SK-N-SH (cell line): Measurements from ENCODE around the gene GLYAT. TPM values are rescaled to one million over a fixed set of nuclear protein-coding genes. Genes with fewer than 3 reads are reported as not detected.
"Not testable (repeated sequence)": the region's sequence is repeated elsewhere in the genome, so short reads cannot be mapped to it uniquely, and the experiment has no call there.

Experiments used
- CTCF ChIA-PET: fragments of 300-600, 350-600 bp; formaldehyde crosslinking; extraction: SDS; loops from one replicate; lab custom pipeline; 2021; lab: Yijun Ruan, JAX
- POLR2A ChIA-PET: fragments of 350-600 bp; sonication (Branson Sonifier 250); formaldehyde crosslinking; extraction: SDS; loops from one replicate; lab custom pipeline; 2020; ENCODE audit warnings: antibody characterized with exemption, inconsistent platforms; lab: Yijun Ruan, JAX
- DNase-seq: peaks from one replicate; pipeline ENCODE4 v3.0.0; 2012
- H2AFZ ChIP-seq: fragments of 200-600 bp; sonication (generic); 2 replicates; pipeline ENCODE4 v1.8.1; 2016; ENCODE audit warnings: antibody characterized with exemption, mild to moderate bottlenecking, low read depth
- H3F3A ChIP-seq: fragments of 200-600 bp; sonication (generic); replicated peaks from 2 replicates; pipeline ENCODE3; 2016; ENCODE audit warnings: antibody characterized with exemption, mild to moderate bottlenecking; ENCODE audit not compliant: insufficient read depth
- H3K27ac ChIP-seq, 2 experiments: fragments of 200-500 bp in 1 of 2; fragments of 200-600 bp in 1 of 2; sonication (Bioruptor generic) in 1 of 2; sonication (generic), shearing (Covaris generic) in 1 of 2; 2 replicates each; pipeline versions ENCODE4 v1.5.1 to v1.6.1; 2014 to 2016; ENCODE audit warnings: low read depth in 2 of 2, inconsistent platforms in 1 of 2, low read length in 1 of 2, mild to moderate bottlenecking in 1 of 2, mixed read lengths in 1 of 2
- H3K27me3 ChIP-seq: fragments of 200-600 bp; sonication (generic), shearing (Covaris generic); 2 replicates; pipeline ENCODE4 v1.6.1; 2016; ENCODE audit warnings: mixed run types; ENCODE audit not compliant: insufficient read depth
- H3K36me3 ChIP-seq, 2 experiments: fragments of 200-500 bp in 1 of 2; fragments of 200-600 bp in 1 of 2; sonication (Bioruptor generic) in 1 of 2; sonication (generic) in 1 of 2; replicated peaks in 1 of 2; 2 replicates each; pipeline versions ENCODE3 to v1.5.1; 2014 to 2016; ENCODE audit warnings: low read length in 1 of 2, mild to moderate bottlenecking in 1 of 2; ENCODE audit not compliant: insufficient read depth in 2 of 2, control insufficient read depth in 1 of 2
- H3K4me1 ChIP-seq, 2 experiments: fragments of 200-500 bp in 1 of 2; fragments of 200-600 bp in 1 of 2; sonication (Bioruptor generic) in 1 of 2; sonication (generic), shearing (Covaris generic) in 1 of 2; 2 replicates each; pipeline versions ENCODE4 v1.5.1 to v1.6.1; 2014 to 2016; ENCODE audit warnings: low read depth in 1 of 2, low read length in 1 of 2, mixed run types in 1 of 2; ENCODE audit not compliant: insufficient read depth in 2 of 2, control insufficient read depth in 1 of 2
- H3K4me2 ChIP-seq: fragments of 200-600 bp; sonication (generic), shearing (Covaris generic); 2 replicates; pipeline ENCODE4 v1.6.1; 2017; ENCODE audit warnings: mixed run types
- H3K4me3 ChIP-seq, 2 experiments: fragments of 200-500 bp in 1 of 2; fragments of 200-600 bp in 1 of 2; sonication (Bioruptor generic) in 1 of 2; sonication (generic), shearing (Covaris generic) in 1 of 2; 2 replicates each; pipeline versions ENCODE4 v1.5.1 to v1.8.1; 2014 to 2016; ENCODE audit warnings: low read depth in 2 of 2, inconsistent platforms in 1 of 2, low read length in 1 of 2, mild to moderate bottlenecking in 1 of 2, mixed read lengths in 1 of 2, moderate library complexity in 1 of 2
- H3K79me2 ChIP-seq: fragments of 200-600 bp; sonication (generic); 2 replicates; pipeline ENCODE4 v1.8.1; 2017; ENCODE audit warnings: mild to moderate bottlenecking; ENCODE audit not compliant: insufficient read depth
- H3K9ac ChIP-seq: fragments of 200-600 bp; sonication (generic); 2 replicates; pipeline ENCODE4 v1.6.1; 2017; ENCODE audit warnings: mixed run types
- H3K9me2 ChIP-seq: fragments of 200-600 bp; sonication (generic); 2 replicates; pipeline ENCODE4 v1.6.1; 2017; ENCODE audit warnings: mixed run types
- H3K9me3 ChIP-seq: fragments of 200-600 bp; sonication (generic); 2 replicates; pipeline ENCODE4 v1.6.1; 2017; ENCODE audit warnings: mixed run types, mild to moderate bottlenecking, moderate library complexity
- H4K20me1 ChIP-seq: fragments of 200-600 bp; sonication (generic); 2 replicates; pipeline ENCODE4 v1.6.1; 2017; ENCODE audit warnings: mild to moderate bottlenecking, mixed run types; ENCODE audit not compliant: insufficient read depth
- CTCF ChIP-seq: fragments of 200-600 bp; sonication (generic); IDR thresholded peaks from 2 replicates; pipeline ENCODE4 v1.6.1; 2017; ENCODE audit warnings: antibody characterized with exemption, mild to moderate bottlenecking, moderate library complexity
- ELF1 ChIP-seq: IDR thresholded peaks from 2 replicates; pipeline ENCODE4 v1.4.0; 2012
- EZH2phosphoT487 ChIP-seq: fragments of 200-600 bp; sonication (generic); IDR thresholded peaks from 2 replicates; pipeline ENCODE4 v1.6.1; 2017; ENCODE audit warnings: low read depth, mixed run types, mild to moderate bottlenecking, antibody characterized with exemption, moderate library complexity, borderline replicate concordance
- FOXJ3 ChIP-seq: sonication (generic); formaldehyde crosslinking; IDR thresholded peaks from 2 replicates; pipeline ENCODE4 v1.5.1; 2020; ENCODE audit warnings: mild to moderate bottlenecking, missing genetic modification reagents
- FOXM1 ChIP-seq: IDR thresholded peaks from 2 replicates; pipeline ENCODE4 v1.4.0; 2012; ENCODE audit warnings: low read depth, mild to moderate bottlenecking
- GABPA ChIP-seq: IDR thresholded peaks from 2 replicates; pipeline ENCODE4 v1.4.0; 2012; ENCODE audit warnings: low read depth, mild to moderate bottlenecking
- GATA2 ChIP-seq: sonication (generic); formaldehyde crosslinking; IDR thresholded peaks from 2 replicates; pipeline ENCODE4 v1.5.0; 2020; ENCODE audit warnings: mild to moderate bottlenecking, missing genetic modification reagents
- JUND ChIP-seq: IDR thresholded peaks from 2 replicates; pipeline ENCODE4 v1.4.0; 2012
- MEF2A ChIP-seq: IDR thresholded peaks from 2 replicates; pipeline ENCODE4 v1.4.0; 2012; ENCODE audit warnings: low read depth, borderline replicate concordance
- RCOR1 ChIP-seq: fragments of 150-350 bp; IDR thresholded peaks from 2 replicates; pipeline ENCODE4 v1.6.1; 2017; ENCODE audit warnings: antibody characterized with exemption, low read length
- RFX5 ChIP-seq: IDR thresholded peaks from 2 replicates; pipeline ENCODE4 v1.6.1; 2012; ENCODE audit warnings: mild to moderate bottlenecking, improper control_type of control experiment, low read length
- RXRA ChIP-seq: IDR thresholded peaks from 2 replicates; pipeline ENCODE4 v1.4.0; 2012; ENCODE audit warnings: low read depth, mild to moderate bottlenecking, borderline replicate concordance
- SMC3 ChIP-seq: IDR thresholded peaks from 2 replicates; pipeline ENCODE4 v1.6.1; 2012; ENCODE audit warnings: low read depth, low read length, improper control_type of control experiment
- TCF12 ChIP-seq: IDR thresholded peaks from 2 replicates; pipeline ENCODE4 v1.4.0; 2012
- YY1 ChIP-seq: IDR thresholded peaks from 2 replicates; pipeline ENCODE4 v1.4.0; 2012; ENCODE audit warnings: low read depth, mild to moderate bottlenecking
- whole genome bisulfite sequencing: methylation state at CpG from one replicate; pipeline ENCODE4 v1.1.6; 2017; ENCODE audit warnings: low lambda C conversion rate; 5-methylcytosine and 5-hydroxymethylcytosine counted together
- polyA plus RNA-seq, 3 experiments: library from polyadenylated mRNA; depleted of rRNA; stranded (reverse); fragments of >200 nt; gene quantifications; 2 replicates each; pipeline ENCODE4 v1.2.3, GENCODE V29; 2012

The GLYAT gene
- polyA plus RNA-seq, 1 of the 3 experiments (the other 2 are of a cell fraction): not detected

DNA sequence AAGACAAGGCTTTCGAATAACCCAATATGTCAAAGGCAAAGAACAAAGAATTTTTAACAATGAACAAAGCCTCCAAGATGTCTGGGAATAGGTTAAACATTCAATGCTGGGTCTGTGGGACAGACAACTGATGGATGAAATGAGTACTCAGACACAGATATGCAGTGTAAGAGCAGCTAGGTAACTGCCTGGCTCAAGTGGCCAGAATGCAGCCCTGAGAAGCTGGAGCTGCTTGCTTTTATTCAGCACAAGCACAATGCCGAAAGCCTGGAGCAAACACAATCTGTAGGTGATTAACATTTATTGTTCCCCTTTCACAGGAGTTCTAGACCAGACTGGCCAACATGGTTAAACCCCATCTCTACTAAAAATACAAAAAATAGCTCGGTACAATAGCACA, 24.0 kb downstream of the GLYAT start:
- Histone ChIP-seq H3K27me3 (no peaks in the 10 kb centered on the region), H3F3A (no peaks in the 10 kb centered on the region), H3K79me2 (no peaks in the 10 kb centered on the region), H3K4me3 (no peak overlapping the region), H3K27ac (no peak overlapping the region), H3K9ac (no peak overlapping the region), H3K36me3 (no peaks in the 10 kb centered on the region), H3K9me3 (no peaks in the 10 kb centered on the region), H2AFZ (no peak overlapping the region), H3K4me2 (no peak overlapping the region), H4K20me1 (no peaks in the 10 kb centered on the region), H3K4me1 (no peaks in the 10 kb centered on the region; a peak in 1 of 4 replicates), H3K9me2 (no peaks in the 10 kb centered on the region)
- POLR2A ChIA-PET: no interaction called here
- no peak for TF ChIP-seq TCF12
- TF ChIP-seq YY1: no peak
- no peak for TF ChIP-seq FOXM1
- TF ChIP-seq ELF1: no peak
- TF ChIP-seq CTCF: no peak
- TF ChIP-seq GATA2 (CRISPR knock-in tag): no peak
- no peak for TF ChIP-seq GABPA
- no peak for TF ChIP-seq RCOR1
- no peak for TF ChIP-seq FOXJ3 (CRISPR knock-in tag)
- TF ChIP-seq MEF2A: no peak
- no peak for TF ChIP-seq RFX5
- TF ChIP-seq RXRA: no peak
- TF ChIP-seq EZH2phosphoT487: no peak
- no peak for TF ChIP-seq SMC3
- TF ChIP-seq JUND: no peak
- CTCF ChIA-PET: interaction anchor here (1.3 to 1.7 kb wide), 3 partner anchors 15 to 33 kb away, joined by 3 to 6 read pairs (median 4); no protein-coding TSS in a partner anchor
- 0% methylated on average over 3 of the region's 3 CpGs for WGBS
- no peak for DNase-seq

- CTCF ChIA-PET: not testable (repeated sequence)
These were observed 34.9 kb downstream of the GLYAT start for GRCh38 chr11:58696825-58697224.

More at GRCh38 chr11:58696825-58697224, 34.9 kb downstream of the GLYAT start:
- H4K20me1 ChIP-seq, H3K9me2 ChIP-seq, H3K9ac ChIP-seq, H3K27me3 ChIP-seq, H3K4me2 ChIP-seq, H3K9me3 ChIP-seq, POLR2A ChIA-PET, H3K36me3 ChIP-seq, H3K4me3 ChIP-seq, H3K4me1 ChIP-seq, DNase-seq, H3K27ac ChIP-seq, H3K79me2 ChIP-seq, H2AFZ ChIP-seq, H3F3A ChIP-seq: not testable (repeated sequence)
- 0% methylated on average over 2 of the region's 3 CpGs for WGBS
